Tibial nerve (tissue), 4 donors: ENCODE measurements around the gene PRKAG1. TPM values are rescaled to one million over a fixed set of nuclear protein-coding genes. Genes with fewer than 3 reads are reported as not detected.
"Not testable (repeated sequence)": the region's sequence is repeated elsewhere in the genome, so short reads cannot be mapped to it uniquely, and the experiment has no call there.

ENCODE experiments used
- DNase-seq, 2 donors: peaks; one replicate each; pipeline ENCODE4 v3.0.0-alpha.2; 2019; ENCODE audit warnings: low spot score in 2 of 2
- H3K27ac ChIP-seq, 4 donors: fragments of 200-600 bp; sonication (generic) in 3 of 4; one replicate each; pipeline ENCODE4 v1.5.1; 2017 to 2019; ENCODE audit warnings: mild to moderate bottlenecking in 1 of 4
- H3K27me3 ChIP-seq, 2 donors: fragments of 200-600 bp; sonication (generic) in 1 of 2; one replicate each; pipeline versions ENCODE4 v1.5.1 to v1.6.0; 2017 to 2019
- H3K36me3 ChIP-seq, 3 donors: fragments of 200-600 bp; sonication (generic); one replicate each; pipeline ENCODE4 v1.5.1; 2018 to 2019
- H3K4me1 ChIP-seq, 4 donors: fragments of 200-600 bp; sonication (generic) in 3 of 4; one replicate each; pipeline ENCODE4 v1.5.1; 2017 to 2019
- H3K4me3 ChIP-seq, 4 donors: fragments of 200-600 bp; sonication (generic) in 3 of 4; one replicate each; pipeline ENCODE4 v1.5.1; 2017 to 2019; ENCODE audit warnings: mild to moderate bottlenecking in 1 of 4, moderate library complexity in 1 of 4
- H3K9me3 ChIP-seq, 4 donors: fragments of 200-600 bp; sonication (generic) in 3 of 4; one replicate each; pipeline ENCODE4 v1.5.1; 2017 to 2019
- CTCF ChIP-seq, 5 experiments: fragments of 200-600 bp in 3 of 5; fragments of 450-650 bp in 2 of 5; sonication (generic) in 3 of 5; IDR thresholded peaks; one replicate each; pipeline ENCODE4 v1.5.1; 2016 to 2019; ENCODE audit warnings: antibody characterized with exemption in 5 of 5, mild to moderate bottlenecking in 3 of 5, moderate library complexity in 2 of 5
- EP300 ChIP-seq, 2 donors: sonication (generic); formaldehyde crosslinking; IDR thresholded peaks; one replicate each; pipeline ENCODE4 v1.6.1; 2017; ENCODE audit warnings: antibody characterized with exemption in 2 of 2, mild to moderate bottlenecking in 1 of 2
- POLR2A ChIP-seq, 2 donors: fragments of 450-650 bp; IDR thresholded peaks; one replicate each; pipeline ENCODE4 v1.6.1; 2017; ENCODE audit warnings: antibody characterized with exemption in 2 of 2, mild to moderate bottlenecking in 2 of 2, moderate library complexity in 2 of 2
- WGBS, 2 donors: methylation state at CpG; one replicate each; pipeline ENCODE4 v1.1.5; 2018; 5-methylcytosine and 5-hydroxymethylcytosine counted together
- total RNA-seq, 4 donors: library from RNA; depleted of rRNA; stranded (reverse); fragments of >200 nt; gene quantifications; one replicate each; pipeline ENCODE4 v1.1.0, GENCODE V29; 2016

The PRKAG1 gene
- 10 to 100 TPM; 40.6 to 60.7 (median 46.1) TPM for total RNA-seq

DNA sequence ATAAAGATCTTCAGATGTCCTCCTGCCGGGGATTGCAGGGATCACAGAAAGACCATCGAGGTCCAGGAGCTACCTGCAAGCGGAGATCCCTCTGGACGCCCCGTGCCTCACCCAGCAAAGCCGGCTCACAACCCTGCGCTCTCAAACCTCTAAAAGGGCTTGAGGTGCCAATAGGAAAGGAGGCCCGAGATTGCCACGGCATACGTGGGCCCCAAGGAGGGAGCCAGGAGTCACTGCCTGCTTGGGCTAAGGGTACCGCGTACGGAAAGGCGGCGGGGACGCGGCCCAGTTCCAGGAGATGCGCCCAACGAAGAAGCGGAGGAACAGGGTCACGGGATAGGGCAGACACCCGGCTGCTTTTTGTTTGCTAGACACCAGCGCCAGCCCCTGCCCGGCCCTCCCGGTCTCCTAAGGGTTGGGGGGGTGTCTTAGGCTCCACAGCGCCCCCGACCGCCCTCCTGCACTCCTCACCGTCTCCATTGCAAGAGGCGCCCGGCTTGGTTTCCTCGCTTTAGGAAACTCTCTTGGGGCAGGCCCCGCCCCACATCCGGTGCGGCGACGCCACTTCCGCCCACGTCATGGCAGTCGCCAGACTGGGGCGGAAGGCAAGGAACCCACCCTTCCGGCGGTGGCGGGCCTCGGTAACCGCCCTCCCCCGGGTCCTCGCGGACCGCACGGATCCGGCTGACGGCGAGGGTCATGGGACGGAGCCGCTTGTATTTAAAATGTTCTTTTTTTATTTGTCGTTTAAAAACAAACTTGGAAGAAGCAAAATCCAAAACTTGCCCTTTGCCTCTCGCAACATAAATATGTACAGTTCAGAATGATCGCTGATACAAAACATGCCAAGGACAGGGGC lies at the start of gene PRKAG1:
PRKAG1 (minus strand) TSS at position 516 of the 859 bp plus-strand sequence; CDS start at position 480, 36 bp downstream.
- peaks cover 0 to 34% (median 8%) of the 10 kb centered on the region in 3 donors for H3K36me3 ChIP-seq
- H3K27me3 ChIP-seq = no peaks in the 10 kb centered on the region
- no peaks in the 10 kb centered on the region for H3K9me3 ChIP-seq
- peaks cover 0 to 41% (median 16%) of the 10 kb centered on the region in 4 donors for H3K4me1 ChIP-seq
- H3K27ac ChIP-seq = peak within 1 kb of the TSS; percentile 74 to 98 (median 92)
- peak; percentile 91 to 92 for DNase-seq
- H3K4me3 ChIP-seq = peak within 1 kb of the TSS; percentile 71 to 92 (median 84)
- TF ChIP-seq EP300 (IDR thresholded peaks at IDR 0.05) = peak; percentile 98 to 99
- peak; percentile 80 to 89 for TF ChIP-seq POLR2A (IDR thresholded peaks at IDR 0.05)
- peak; percentile 27 to 70 (median 54) for TF ChIP-seq CTCF (IDR thresholded peaks at IDR 0.05)
- WGBS, 2 donors = 0 to 1% methylated on average over 35 to 42 of the region's 59 CpGs

DNA sequence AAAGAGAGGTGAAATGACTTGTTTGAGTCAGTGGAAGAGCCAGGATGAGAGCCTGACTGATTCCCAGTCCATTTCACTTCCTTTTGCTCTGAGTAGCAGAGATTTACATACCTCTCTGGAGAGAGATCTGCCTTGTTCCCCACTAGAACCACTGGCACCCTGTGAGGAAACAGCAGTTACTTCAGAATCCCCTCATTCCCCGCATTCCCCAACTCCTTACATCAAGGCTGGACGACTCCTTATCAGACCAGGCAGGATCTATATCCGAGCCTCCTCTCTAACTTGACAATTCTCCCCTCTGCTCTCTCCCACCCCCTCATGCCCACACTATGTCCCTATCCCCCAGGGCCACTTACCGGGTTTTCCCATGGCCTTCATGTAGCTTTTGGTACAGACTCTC lies 47.5 kb upstream of the PRKAG1 start:
- Histone ChIP-seq H3K36me3 (peaks cover 0 to 9% (median 0%) of the 10 kb centered on the region in 3 donors), H3K27me3 (no peaks in the 10 kb centered on the region), H3K9me3 (no peaks in the 10 kb centered on the region), H3K4me3 (no peak overlapping the region), H3K27ac (no peak overlapping the region), H3K4me1 (peaks cover 0 to 33% (median 6%) of the 10 kb centered on the region in 4 donors)
- no peak for TF ChIP-seq EP300 (IDR thresholded peaks at IDR 0.05)
- no peak for TF ChIP-seq CTCF (IDR thresholded peaks at IDR 0.05)
- TF ChIP-seq POLR2A (IDR thresholded peaks at IDR 0.05) = no peak
- DNase-seq = no peak
- WGBS, 2 donors = 69 to 81% methylated on average over 4 of the region's 4 CpGs

GRCh38 chr12:49064767-49065152 lies 46.2 kb upstream of the PRKAG1 start:
- Histone ChIP-seq H3K4me1 (peaks cover 0 to 27% (median 4%) of the 10 kb centered on the region in 4 donors), H3K4me3 (no peak overlapping the region), H3K9me3 (no peaks in the 10 kb centered on the region), H3K27ac (no peak overlapping the region), H3K27me3 (no peaks in the 10 kb centered on the region), H3K36me3 (peaks cover 0 to 9% (median 0%) of the 10 kb centered on the region in 3 donors)
- no peak for TF ChIP-seq POLR2A (IDR thresholded peaks at IDR 0.05)
- WGBS, 2 donors = 87 to 97% methylated on average over 5 of the region's 5 CpGs
- no peak for DNase-seq

DNA sequence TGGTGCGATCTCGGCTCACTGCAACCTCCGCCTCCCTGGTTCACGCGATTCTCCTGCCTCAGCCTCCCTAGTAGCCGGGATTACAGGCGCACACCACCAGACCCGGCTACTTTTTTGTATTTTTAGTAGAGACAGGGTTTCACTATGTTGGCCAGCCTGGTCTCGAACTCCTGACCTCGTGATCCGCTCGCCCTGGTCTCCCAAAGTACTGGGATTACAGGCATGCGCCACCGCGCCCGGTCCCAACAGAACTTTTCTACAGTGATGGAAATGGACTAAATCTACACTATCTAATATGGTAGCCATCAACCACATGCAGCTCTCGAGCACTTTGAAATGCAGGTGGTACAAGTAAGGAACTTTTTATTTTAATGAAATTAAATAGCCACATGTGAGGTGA lies 43.3 kb upstream of the PRKAG1 start:
- not testable (repeated sequence) for H3K36me3 ChIP-seq, H3K27ac ChIP-seq, H3K27me3 ChIP-seq, H3K4me3 ChIP-seq, H3K9me3 ChIP-seq, DNase-seq
- 85 to 88% methylated on average over 17 of the region's 17 CpGs for WGBS, 2 donors
- H3K4me1 ChIP-seq = peaks cover 0 to 40% (median 22%) of the 10 kb centered on the region in 4 donors

DNA sequence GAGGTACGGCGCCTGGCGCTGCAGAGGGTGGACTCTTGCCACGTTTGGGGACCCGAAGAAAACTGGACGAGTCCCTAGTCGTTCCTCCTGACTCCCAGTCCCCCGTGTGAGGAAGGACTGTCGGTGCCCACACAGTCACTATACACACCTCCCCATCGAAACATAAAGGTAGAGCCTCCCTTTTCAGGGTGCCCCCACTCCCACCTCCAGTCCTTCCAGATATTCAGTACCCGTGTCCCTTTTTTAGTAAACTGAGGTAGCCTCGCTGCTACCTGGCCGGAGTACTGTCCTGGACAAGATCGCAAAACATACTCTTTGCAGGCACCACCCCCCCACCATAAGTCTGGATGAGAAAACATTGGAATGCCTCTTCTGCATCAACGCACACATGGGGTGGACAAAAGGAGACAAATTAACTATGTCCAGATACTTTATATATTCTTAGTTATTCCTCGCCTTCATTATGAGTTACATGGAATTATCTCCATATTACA lies 42.6 kb upstream of the PRKAG1 start:
- 7 to 8% methylated on average over 16 of the region's 16 CpGs for WGBS, 2 donors
- H3K27me3 ChIP-seq = no peaks in the 10 kb centered on the region
- no peaks in the 10 kb centered on the region for H3K9me3 ChIP-seq
- H3K36me3 ChIP-seq = peaks cover 0 to 6% (median 0%) of the 10 kb centered on the region in 3 donors
- H3K27ac ChIP-seq = peak overlapping the region; percentile 85 to 99 (median 95)
- TF ChIP-seq CTCF (IDR thresholded peaks at IDR 0.05) (no peak), EP300 (IDR thresholded peaks at IDR 0.05) (no peak), POLR2A (IDR thresholded peaks at IDR 0.05) (no peak)
- H3K4me3 ChIP-seq = peak overlapping the region; percentile 79 to 100 (median 95)
- no peak for DNase-seq
- H3K4me1 ChIP-seq = peaks cover 0 to 48% (median 29%) of the 10 kb centered on the region in 4 donors
